Ishikawa (cell line): ENCODE measurements around the gene TGM2.

Experiments used
- CEBPB ChIP-seq: IDR thresholded peaks from 2 replicates; pipeline ENCODE4 v1.6.1; 2012
- CREB1 ChIP-seq: IDR thresholded peaks from 2 replicates; pipeline ENCODE4 v1.6.1; 2012; ENCODE audit warnings: low read depth
- EGR1 ChIP-seq: IDR thresholded peaks from 2 replicates; pipeline ENCODE4 v1.6.1; 2012
- FOXM1 ChIP-seq: IDR thresholded peaks from 2 replicates; pipeline ENCODE4 v1.6.1; 2012; ENCODE audit warnings: low read depth, borderline replicate concordance
- NFIC ChIP-seq: IDR thresholded peaks from 2 replicates; pipeline ENCODE4 v1.6.1; 2012
- RAD21 ChIP-seq: IDR thresholded peaks from 2 replicates; pipeline ENCODE4 v1.6.1; 2012; ENCODE audit warnings: low read depth
- TAF1 ChIP-seq: IDR thresholded peaks from 2 replicates; pipeline ENCODE4 v1.6.1; 2012; ENCODE audit warnings: low read depth, mild to moderate bottlenecking
- TCF12 ChIP-seq: IDR thresholded peaks from 2 replicates; pipeline ENCODE4 v1.6.1; 2012; ENCODE audit warnings: low read depth
- TEAD4 ChIP-seq: IDR thresholded peaks from 2 replicates; pipeline ENCODE4 v1.6.1; 2012
- YY1 ChIP-seq: IDR thresholded peaks from 2 replicates; pipeline ENCODE4 v1.6.1; 2012; ENCODE audit warnings: low read depth
- ZBTB7A ChIP-seq: IDR thresholded peaks from 2 replicates; pipeline ENCODE4 v1.6.1; 2012; ENCODE audit warnings: low read depth
- TF ChIP-seq, protein P1 (sequence below): IDR thresholded peaks from 2 replicates; pipeline ENCODE4 v1.6.1; 2012; ENCODE audit warnings: low read depth, mild to moderate bottlenecking
- TF ChIP-seq, protein P2 (sequence below): IDR thresholded peaks from 2 replicates; pipeline ENCODE4 v1.6.1; 2012
- TF ChIP-seq, protein P3 (sequence below): IDR thresholded peaks from 2 replicates; pipeline ENCODE4 v1.6.1; 2012

DNA sequence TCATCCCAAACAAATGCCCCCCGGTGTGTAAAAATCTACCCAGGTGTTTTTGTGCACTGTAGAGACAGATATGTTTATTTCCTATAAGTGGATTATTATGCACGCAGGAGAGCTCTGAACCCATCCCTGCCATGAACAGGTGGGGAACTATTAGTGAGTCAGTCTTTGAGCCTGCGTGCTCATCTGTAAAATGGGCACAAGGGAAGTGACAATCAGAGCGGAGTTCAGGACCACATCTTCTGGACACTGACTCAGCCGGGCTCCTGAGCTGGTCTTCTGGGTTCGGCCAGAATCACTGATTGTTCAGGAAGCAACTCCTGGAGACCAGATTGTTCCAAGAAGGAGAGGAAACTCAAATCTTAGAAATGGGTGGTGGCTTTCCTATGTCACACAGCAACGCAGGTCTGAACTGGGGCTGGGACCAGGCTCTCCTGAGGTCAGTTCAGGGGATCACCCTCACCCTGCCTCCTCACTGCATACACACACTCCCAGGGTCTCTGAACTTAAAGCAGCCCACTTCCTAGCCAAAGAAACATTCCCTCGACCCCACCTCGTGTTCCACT, 27.3 kb upstream of the TGM2 start:
- TF ChIP-seq, protein P1, sequence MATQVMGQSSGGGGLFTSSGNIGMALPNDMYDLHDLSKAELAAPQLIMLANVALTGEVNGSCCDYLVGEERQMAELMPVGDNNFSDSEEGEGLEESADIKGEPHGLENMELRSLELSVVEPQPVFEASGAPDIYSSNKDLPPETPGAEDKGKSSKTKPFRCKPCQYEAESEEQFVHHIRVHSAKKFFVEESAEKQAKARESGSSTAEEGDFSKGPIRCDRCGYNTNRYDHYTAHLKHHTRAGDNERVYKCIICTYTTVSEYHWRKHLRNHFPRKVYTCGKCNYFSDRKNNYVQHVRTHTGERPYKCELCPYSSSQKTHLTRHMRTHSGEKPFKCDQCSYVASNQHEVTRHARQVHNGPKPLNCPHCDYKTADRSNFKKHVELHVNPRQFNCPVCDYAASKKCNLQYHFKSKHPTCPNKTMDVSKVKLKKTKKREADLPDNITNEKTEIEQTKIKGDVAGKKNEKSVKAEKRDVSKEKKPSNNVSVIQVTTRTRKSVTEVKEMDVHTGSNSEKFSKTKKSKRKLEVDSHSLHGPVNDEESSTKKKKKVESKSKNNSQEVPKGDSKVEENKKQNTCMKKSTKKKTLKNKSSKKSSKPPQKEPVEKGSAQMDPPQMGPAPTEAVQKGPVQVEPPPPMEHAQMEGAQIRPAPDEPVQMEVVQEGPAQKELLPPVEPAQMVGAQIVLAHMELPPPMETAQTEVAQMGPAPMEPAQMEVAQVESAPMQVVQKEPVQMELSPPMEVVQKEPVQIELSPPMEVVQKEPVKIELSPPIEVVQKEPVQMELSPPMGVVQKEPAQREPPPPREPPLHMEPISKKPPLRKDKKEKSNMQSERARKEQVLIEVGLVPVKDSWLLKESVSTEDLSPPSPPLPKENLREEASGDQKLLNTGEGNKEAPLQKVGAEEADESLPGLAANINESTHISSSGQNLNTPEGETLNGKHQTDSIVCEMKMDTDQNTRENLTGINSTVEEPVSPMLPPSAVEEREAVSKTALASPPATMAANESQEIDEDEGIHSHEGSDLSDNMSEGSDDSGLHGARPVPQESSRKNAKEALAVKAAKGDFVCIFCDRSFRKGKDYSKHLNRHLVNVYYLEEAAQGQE: no peak
- TF ChIP-seq ZBTB7A (no peak), TCF12 (no peak), CREB1 (no peak), NFIC (no peak), TAF1 (no peak), TEAD4 (no peak), RAD21 (no peak), YY1 (no peak), CEBPB (no peak), EGR1 (no peak), FOXM1 (no peak)
- TF ChIP-seq, protein P2, sequence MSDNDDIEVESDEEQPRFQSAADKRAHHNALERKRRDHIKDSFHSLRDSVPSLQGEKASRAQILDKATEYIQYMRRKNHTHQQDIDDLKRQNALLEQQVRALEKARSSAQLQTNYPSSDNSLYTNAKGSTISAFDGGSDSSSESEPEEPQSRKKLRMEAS: no peak
- TF ChIP-seq, protein P3, sequence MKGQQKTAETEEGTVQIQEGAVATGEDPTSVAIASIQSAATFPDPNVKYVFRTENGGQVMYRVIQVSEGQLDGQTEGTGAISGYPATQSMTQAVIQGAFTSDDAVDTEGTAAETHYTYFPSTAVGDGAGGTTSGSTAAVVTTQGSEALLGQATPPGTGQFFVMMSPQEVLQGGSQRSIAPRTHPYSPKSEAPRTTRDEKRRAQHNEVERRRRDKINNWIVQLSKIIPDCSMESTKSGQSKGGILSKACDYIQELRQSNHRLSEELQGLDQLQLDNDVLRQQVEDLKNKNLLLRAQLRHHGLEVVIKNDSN: no peak
